DMS153 treated with DMSO at 0.1 percent for 48 hours (cell line): ENCODE results near the gene MREG.
"Not testable (repeated sequence)": the region's sequence is repeated elsewhere in the genome, so short reads cannot be mapped to it uniquely, and the experiment has no call there.

Experiments used
- DNase-seq: peaks from one replicate; lab custom pipeline; 2025; ENCODE audit not compliant: unreplicated experiment; lab: John Stamatoyannopoulos, UW

The MREG gene

GRCh38 chr2:216021768-216022565 lies 8.6 kb upstream of the MREG start:
- no peak for DNase-seq

GRCh38 chr2:216018709-216019108 lies 5.4 kb upstream of the MREG start:
- no peak for DNase-seq

GRCh38 chr2:216017365-216017764 lies 4.0 kb upstream of the MREG start:
- DNase-seq = no peak

- DNase-seq = no peak
Observed at GRCh38 chr2:216016581-216016980, 3.2 kb upstream of the MREG start.

GRCh38 chr2:216015722-216016464 lies 2.5 kb upstream of the MREG start:
- no peak for DNase-seq

GRCh38 chr2:216014986-216015385 lies 1.6 kb upstream of the MREG start:
- DNase-seq = no peak

- DNase-seq = no peak
Observed at GRCh38 chr2:216014006-216014405, 655 bp upstream of the MREG start.

- DNase-seq = no peak
Observed at GRCh38 chr2:216012830-216013079, 596 bp downstream of the MREG start.

- DNase-seq = no peak
Observed at GRCh38 chr2:216012133-216012829, 1.1 kb downstream of the MREG start.

GRCh38 chr2:216009215-216009614 lies 4.1 kb downstream of the MREG start:
- not testable (repeated sequence) for DNase-seq

GRCh38 chr2:216008387-216008786 lies 5.0 kb downstream of the MREG start:
- DNase-seq = no peak

- DNase-seq = no peak
Observed at GRCh38 chr2:216006164-216006663, 7.1 kb downstream of the MREG start.

- DNase-seq = no peak
Observed at GRCh38 chr2:216004697-216005283, 8.6 kb downstream of the MREG start.

GRCh38 chr2:216003876-216004696 lies 9.3 kb downstream of the MREG start:
- no peak for DNase-seq

GRCh38 chr2:216002693-216003092 lies 10.7 kb downstream of the MREG start:
- no peak for DNase-seq

GRCh38 chr2:216002101-216002678 lies 11.2 kb downstream of the MREG start:
- DNase-seq = no peak

GRCh38 chr2:216001216-216002100 lies 11.9 kb downstream of the MREG start:
- DNase-seq = no peak

GRCh38 chr2:215998636-215999035 lies 14.7 kb downstream of the MREG start:
- no peak for DNase-seq

GRCh38 chr2:215997219-215997618 lies 16.1 kb downstream of the MREG start:
- DNase-seq = no peak
